A549 (cell line): Measurements from ENCODE around the gene OR10R2. TPM values are rescaled to one million over a fixed set of nuclear protein-coding genes. Genes with fewer than 3 reads are reported as not detected.
A peak's percentile ranks its signal among the peaks of the same experiment; 100 is the strongest.

Experiments
- ATAC-seq, 2 experiments: fragments of 200-7000 bp in 1 of 2; fragments of >200 bp in 1 of 2; cut with Nextera tagmentation in 1 of 2; cut with Tn5 transposase in 1 of 2; 3 replicates each; pipeline versions ENCODE4 v1.8.0 to v1.9.1; 2018 to 2020; ENCODE audit warnings: mild to moderate bottlenecking in 1 of 2, moderate library complexity in 1 of 2
- CTCF ChIA-PET: fragments of 300-600 bp; sonication (Branson Sonifier 250); formaldehyde crosslinking; extraction: SDS; loops from one replicate; lab custom pipeline; 2021; ENCODE audit warnings: antibody characterized with exemption, inconsistent platforms; lab: Yijun Ruan, JAX
- POLR2A ChIA-PET: fragments of 350-600 bp; formaldehyde crosslinking; extraction: SDS; loops from one replicate; lab custom pipeline; 2021; ENCODE audit warnings: antibody characterized with exemption, inconsistent platforms; lab: Yijun Ruan, JAX
- DNase-seq, 2 experiments: peaks; one replicate each; pipeline versions ENCODE4 v3.0.0 to v3.0.0-alpha.2; 2011 to 2016; ENCODE audit warnings: low read depth in 1 of 2, low spot score in 1 of 2
- FAIRE-seq: peaks from 2 replicates; lab custom pipeline; 2011; peaks lifted over from hg19 to GRCh38; lab: Jason Lieb, UNC
- H3K27ac ChIP-seq, 2 experiments: fragments of >200 bp; sonication (Bioruptor Twin); formaldehyde crosslinking; 3 replicates each; pipeline ENCODE4 v1.5.1; 2016 to 2017
- H3K4me1 ChIP-seq: fragments of >200 bp; sonication (Bioruptor Twin); formaldehyde crosslinking; 3 replicates; pipeline ENCODE4 v1.6.1; 2016
- H3K4me2 ChIP-seq: fragments of >200 bp; sonication (Bioruptor Twin); formaldehyde crosslinking; 3 replicates; pipeline ENCODE4 v1.6.1; 2016
- H3K4me3 ChIP-seq: fragments of >200 bp; sonication (Bioruptor Twin); formaldehyde crosslinking; 3 replicates; pipeline ENCODE4 v1.5.1; 2016
- H3K9me3 ChIP-seq: fragments of >200 bp; sonication (Bioruptor Twin); formaldehyde crosslinking; 3 replicates; pipeline ENCODE4 v1.6.1; 2016
- BHLHE40 ChIP-seq: IDR thresholded peaks from 2 replicates; pipeline ENCODE4 v1.6.1; 2012; ENCODE audit warnings: low read depth, low read length, inconsistent platforms
- CBX2 ChIP-seq: fragments of 200-600 bp; sonication (generic); IDR thresholded peaks from 2 replicates; pipeline ENCODE4 v1.6.1; 2016; ENCODE audit warnings: low read depth, mild to moderate bottlenecking, borderline replicate concordance
- CHD2 ChIP-seq: fragments of 150-350 bp; IDR thresholded peaks from 2 replicates; pipeline ENCODE4 v1.6.1; 2014; ENCODE audit warnings: low read length; ENCODE audit not compliant: partially characterized antibody
- CHD4 ChIP-seq: fragments of 200-600 bp; sonication (generic); IDR thresholded peaks from 2 replicates; pipeline ENCODE4 v1.6.1; 2016; ENCODE audit warnings: antibody characterized with exemption, mild to moderate bottlenecking, borderline replicate concordance
- ESRRA ChIP-seq: fragments of 150-350 bp; IDR thresholded peaks from 2 replicates; pipeline ENCODE4 v1.6.1; 2014; ENCODE audit warnings: mild to moderate bottlenecking, low read length, borderline replicate concordance
- FOSL2 ChIP-seq, 2 experiments: fragments of 450-650 bp in 1 of 2; fragments of >200 bp in 1 of 2; sonication (Bioruptor Twin) in 1 of 2; formaldehyde crosslinking; IDR thresholded peaks; 2 replicates each; pipeline versions ENCODE4 v1.5.0 to v1.6.1; 2016 to 2020; ENCODE audit warnings: mild to moderate bottlenecking in 1 of 2, moderate library complexity in 1 of 2
- GATA3 ChIP-seq: IDR thresholded peaks from 2 replicates; pipeline ENCODE4 v1.6.1; 2012; ENCODE audit warnings: borderline replicate concordance
- HDAC2 ChIP-seq: fragments of 200-600 bp; sonication (generic); IDR thresholded peaks from 2 replicates; pipeline ENCODE4 v1.6.1; 2016
- NFE2L2 ChIP-seq: fragments of 150-350 bp; conservative IDR thresholded peaks from 2 replicates; pipeline ENCODE4 v1.6.1; 2014; ENCODE audit warnings: low read length
- NPAS2 ChIP-seq: fragments of 250-450 bp; sonication (Bioruptor Pico); IDR thresholded peaks from 2 replicates; pipeline ENCODE4 v1.8.0; 2022; ENCODE audit warnings: mild to moderate bottlenecking, moderate library complexity, borderline replicate concordance
- NR3C1 ChIP-seq: fragments of >200 bp; sonication (Bioruptor Twin); formaldehyde crosslinking; IDR thresholded peaks from 3 replicates; pipeline ENCODE4 v1.6.1; 2017
- POLR2A ChIP-seq: IDR thresholded peaks from 2 replicates; pipeline ENCODE4 v1.6.1; 2012; ENCODE audit warnings: mild to moderate bottlenecking, low read length
- RAD21 ChIP-seq, 2 experiments: fragments of >200 bp in 1 of 2; sonication (Bioruptor Twin) in 1 of 2; formaldehyde crosslinking in 1 of 2; IDR thresholded peaks in 1 of 2; conservative IDR thresholded peaks in 1 of 2; 2 replicates in 1 of 2; 3 replicates in 1 of 2; pipeline ENCODE4 v1.6.1; 2012 to 2018; ENCODE audit warnings: inconsistent platforms in 1 of 2
- RCOR1 ChIP-seq: fragments of 150-350 bp; IDR thresholded peaks from 2 replicates; pipeline ENCODE4 v1.6.1; 2014; ENCODE audit warnings: antibody characterized with exemption, low read length, low read depth
- RFX5 ChIP-seq: fragments of 450-650 bp; IDR thresholded peaks from 2 replicates; pipeline ENCODE4 v1.7.1; 2014; ENCODE audit warnings: antibody characterized with exemption, mild to moderate bottlenecking, moderate library complexity
- RNF2 ChIP-seq: fragments of 200-600 bp; sonication (generic); IDR thresholded peaks from 2 replicates; pipeline ENCODE4 v1.6.1; 2016; ENCODE audit warnings: low read depth, mild to moderate bottlenecking, antibody characterized with exemption, moderate library complexity, borderline replicate concordance
- SMC3 ChIP-seq: fragments of >200 bp; sonication (Bioruptor Twin); formaldehyde crosslinking; IDR thresholded peaks from 3 replicates; pipeline ENCODE4 v1.6.1; 2018; ENCODE audit warnings: inconsistent platforms
- TFCP2L1 ChIP-seq: fragments of 250-450 bp; sonication (Bioruptor Pico); IDR thresholded peaks from 2 replicates; pipeline ENCODE4 v1.5.0; 2021; ENCODE audit warnings: mild to moderate bottlenecking
- TP53 ChIP-seq: fragments of 250-450 bp; sonication (Bioruptor Pico); IDR thresholded peaks from 2 replicates; pipeline ENCODE4 v1.5.0; 2021; ENCODE audit warnings: mild to moderate bottlenecking, moderate library complexity
- ZC3H11A ChIP-seq: fragments of 450-650 bp; IDR thresholded peaks from 2 replicates; pipeline ENCODE4 v1.6.1; 2014; ENCODE audit warnings: antibody characterized with exemption, mild to moderate bottlenecking
- WGBS: methylation state at CpG from one replicate; pipeline ENCODE4 v1.1.6; 2017; ENCODE audit errors: missing lambda C conversion rate; 5-methylcytosine and 5-hydroxymethylcytosine counted together
- polyA plus RNA-seq, 4 experiments: library from polyadenylated mRNA; depleted of rRNA in 3 of 4; stranded (reverse); fragments of >200 nt; fragmentation: RNase III in 1 of 4; extraction: RNeasy Plus Mini Kit Qiagen cat#74134 plus additional on column Dnase treatment in 1 of 4; gene quantifications; 2 replicates in 3 of 4; 3 replicates in 1 of 4; pipeline ENCODE4 v1.2.3, GENCODE V29; 2011 to 2017
- TF ChIP-seq, protein P1 (sequence below): fragments of >200 bp; sonication (Bioruptor Twin); formaldehyde crosslinking; IDR thresholded peaks from 3 replicates; pipeline ENCODE4 v1.6.1; 2016
- TF ChIP-seq, protein P2 (sequence below): fragments of >200 bp; sonication (Bioruptor Twin); formaldehyde crosslinking; IDR thresholded peaks from 3 replicates; pipeline ENCODE4 v1.5.1; 2016

Gene OR10R2
- polyA plus RNA-seq, 2 of the 4 experiments (the other 2 are of a cell fraction), result not detected

DNA sequence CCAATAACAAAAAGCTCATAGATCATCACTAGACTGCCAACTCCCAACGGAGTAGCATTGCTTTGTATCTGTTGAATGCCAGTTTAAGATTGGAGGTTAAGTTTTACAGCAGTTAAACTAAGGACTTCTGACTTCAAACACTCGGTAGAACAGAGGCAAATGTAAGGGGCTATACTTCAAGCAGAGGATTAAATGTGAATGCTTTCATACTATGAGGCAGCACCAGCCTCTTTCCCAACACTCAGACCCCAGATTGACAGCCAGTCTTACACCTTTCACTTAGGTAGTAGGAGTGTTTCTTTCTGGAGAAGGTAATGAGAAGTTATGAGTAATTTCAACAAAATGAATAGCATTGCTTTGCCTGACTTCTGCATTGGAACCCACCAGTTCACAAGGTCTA lies 22.8 kb downstream of the OR10R2 start:
- no peak for DNase-seq
- TF ChIP-seq GATA3 (no peak), SMC3 (no peak), NFE2L2 (no peak), RNF2 (no peak), ESRRA (no peak), NR3C1 (no peak), NPAS2 (no peak), CHD2 (no peak), RCOR1 (no peak), RFX5 (no peak), ZC3H11A (no peak), FOSL2 (IDR thresholded peaks at IDR 0.05) (no peak), FOSL2 (CRISPR knock-in tag; IDR thresholded peaks at IDR 0.05) (no peak), TP53 (no peak), CHD4 (no peak), HDAC2 (no peak), POLR2A (no peak)
- TF ChIP-seq, protein P1, sequence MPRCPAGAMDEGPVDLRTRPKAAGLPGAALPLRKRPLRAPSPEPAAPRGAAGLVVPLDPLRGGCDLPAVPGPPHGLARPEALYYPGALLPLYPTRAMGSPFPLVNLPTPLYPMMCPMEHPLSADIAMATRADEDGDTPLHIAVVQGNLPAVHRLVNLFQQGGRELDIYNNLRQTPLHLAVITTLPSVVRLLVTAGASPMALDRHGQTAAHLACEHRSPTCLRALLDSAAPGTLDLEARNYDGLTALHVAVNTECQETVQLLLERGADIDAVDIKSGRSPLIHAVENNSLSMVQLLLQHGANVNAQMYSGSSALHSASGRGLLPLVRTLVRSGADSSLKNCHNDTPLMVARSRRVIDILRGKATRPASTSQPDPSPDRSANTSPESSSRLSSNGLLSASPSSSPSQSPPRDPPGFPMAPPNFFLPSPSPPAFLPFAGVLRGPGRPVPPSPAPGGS, result no peak
- TF ChIP-seq, all 56 proteins: peak for 0
- H3K4me3 ChIP-seq, result no peak overlapping the region
- POLR2A ChIA-PET, result no interaction called here
- FAIRE-seq (no peak), ATAC-seq (no peak)
- H3K4me1 ChIP-seq, result no peaks in the 10 kb centered on the region
- 0% methylated on average over 2 of the region's 2 CpGs for WGBS
- no peaks in the 10 kb centered on the region for H3K9me3 ChIP-seq
- CTCF ChIA-PET, result no interaction called here
- H3K4me2 ChIP-seq, result no peak overlapping the region
- H3K27ac ChIP-seq, result no peak overlapping the region

DNA sequence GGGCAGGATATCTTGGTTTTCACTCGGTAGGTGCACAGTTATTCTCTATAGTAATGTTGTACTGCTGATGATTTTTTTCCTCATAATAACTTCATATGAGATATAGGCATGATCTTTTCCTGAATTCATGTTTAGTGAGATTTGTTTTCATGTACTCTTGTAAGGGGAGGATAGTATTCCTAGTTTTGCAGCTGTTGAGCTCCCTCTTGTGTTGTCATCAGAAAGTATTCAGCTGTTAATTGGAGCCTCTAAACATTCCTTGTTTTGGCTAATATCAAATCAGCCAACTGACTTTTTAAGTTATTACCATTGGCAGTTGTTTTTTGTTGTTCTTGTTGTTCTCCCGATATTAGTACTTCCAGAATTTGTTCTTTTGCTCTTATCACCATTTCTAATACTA lies 24.4 kb downstream of the OR10R2 start:
- CTCF ChIA-PET, result interaction anchor here (1.0 kb wide), 1 partner anchor 8 kb away, joined by 3 read pairs; no protein-coding TSS in a partner anchor

DNA sequence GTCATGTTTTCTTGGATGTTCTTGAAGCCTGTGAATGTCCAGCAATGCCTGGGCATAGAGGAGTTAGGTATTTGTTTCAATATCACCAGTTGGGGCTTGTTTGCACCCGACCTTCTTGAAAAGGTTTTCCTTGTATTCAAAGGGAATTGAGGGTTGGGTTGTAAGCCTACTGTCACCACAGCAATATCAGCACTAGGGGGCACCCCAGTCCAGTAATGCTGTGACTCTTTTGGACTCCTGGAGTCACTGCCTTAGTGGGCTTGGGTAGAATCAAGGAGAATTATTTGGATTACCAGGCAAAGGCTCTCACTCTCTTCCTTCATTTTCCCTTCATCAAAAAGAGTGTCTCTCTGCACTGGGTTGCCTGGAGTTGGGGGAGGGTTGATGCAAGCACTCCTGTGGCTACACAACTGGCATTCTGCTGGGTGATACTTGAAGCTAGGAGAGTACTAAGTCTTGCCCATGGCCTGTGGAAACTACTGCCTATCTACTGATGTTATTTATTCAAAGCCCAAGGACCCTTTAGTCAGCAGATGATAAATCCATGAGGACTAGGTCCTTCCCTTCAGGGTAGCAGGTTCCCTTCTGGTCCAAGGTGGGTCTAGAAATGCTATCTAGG lies 34.5 kb downstream of the OR10R2 start:
- H3K4me1 ChIP-seq, result no peaks in the 10 kb centered on the region
- H3K27ac ChIP-seq, result no peak overlapping the region
- FAIRE-seq (no peak), ATAC-seq (0 out of 6 replicates have a peak, but pooled peaks of 1 of the 2 experiments have one; percentile 47)
- no peak for TF ChIP-seq TFCP2L1 (CRISPR knock-in tag)
- TF ChIP-seq ESRRA, result no peak
- peak in 1 of 2 experiments; percentile 36; a peak in 2 of 5 replicates for TF ChIP-seq RAD21 (conservative IDR thresholded peaks at IDR 0.05 in 1 of 2, IDR thresholded peaks at IDR 0.05 in 1 of 2)
- no peak for TF ChIP-seq BHLHE40
- TF ChIP-seq, all 56 proteins: peak for 1
- POLR2A ChIA-PET, result no interaction called here
- no peaks in the 10 kb centered on the region for H3K9me3 ChIP-seq
- WGBS, result 0% methylated on average over 1 of the region's 1 CpG
- CTCF ChIA-PET, result interaction anchor here (0.7 to 1.0 kb wide), 3 partner anchors 19 to 480 kb away, joined by 3 to 4 read pairs (median 3); no protein-coding TSS in a partner anchor
- peak in 1 of 2 experiments; percentile 7 for DNase-seq
- no peak overlapping the region for H3K4me3 ChIP-seq
- H3K4me2 ChIP-seq, result no peak overlapping the region

More for the DNA sequence above, 24.4 kb downstream of the OR10R2 start:
- DNase-seq (peak in 1 of 2 experiments; percentile 7), FAIRE-seq (no peak), ATAC-seq (no peak)
- POLR2A ChIA-PET, result no interaction called here
- TF ChIP-seq, protein P2, sequence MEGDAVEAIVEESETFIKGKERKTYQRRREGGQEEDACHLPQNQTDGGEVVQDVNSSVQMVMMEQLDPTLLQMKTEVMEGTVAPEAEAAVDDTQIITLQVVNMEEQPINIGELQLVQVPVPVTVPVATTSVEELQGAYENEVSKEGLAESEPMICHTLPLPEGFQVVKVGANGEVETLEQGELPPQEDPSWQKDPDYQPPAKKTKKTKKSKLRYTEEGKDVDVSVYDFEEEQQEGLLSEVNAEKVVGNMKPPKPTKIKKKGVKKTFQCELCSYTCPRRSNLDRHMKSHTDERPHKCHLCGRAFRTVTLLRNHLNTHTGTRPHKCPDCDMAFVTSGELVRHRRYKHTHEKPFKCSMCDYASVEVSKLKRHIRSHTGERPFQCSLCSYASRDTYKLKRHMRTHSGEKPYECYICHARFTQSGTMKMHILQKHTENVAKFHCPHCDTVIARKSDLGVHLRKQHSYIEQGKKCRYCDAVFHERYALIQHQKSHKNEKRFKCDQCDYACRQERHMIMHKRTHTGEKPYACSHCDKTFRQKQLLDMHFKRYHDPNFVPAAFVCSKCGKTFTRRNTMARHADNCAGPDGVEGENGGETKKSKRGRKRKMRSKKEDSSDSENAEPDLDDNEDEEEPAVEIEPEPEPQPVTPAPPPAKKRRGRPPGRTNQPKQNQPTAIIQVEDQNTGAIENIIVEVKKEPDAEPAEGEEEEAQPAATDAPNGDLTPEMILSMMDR, result 0 out of 3 replicates have a peak, but pooled peaks have one; percentile 6
- TF ChIP-seq CBX2 (no peak), RAD21 (conservative IDR thresholded peaks at IDR 0.05 in 1 of 2, IDR thresholded peaks at IDR 0.05 in 1 of 2) (0 out of 5 replicates have a peak, but pooled peaks of 1 of the 2 experiments have one; percentile 25)
- 1% methylated on average over 2 of the region's 2 CpGs for WGBS
- Histone ChIP-seq H3K4me1 (no peaks in the 10 kb centered on the region), H3K4me2 (no peak overlapping the region), H3K27ac (no peak overlapping the region), H3K9me3 (no peaks in the 10 kb centered on the region), H3K4me3 (no peak overlapping the region)
